Gastrocnemius medialis (tissue), 4 donors: Measurements from ENCODE around the gene CDC14B.
"Not testable (repeated sequence)": the region's sequence is repeated elsewhere in the genome, so short reads cannot be mapped to it uniquely, and the experiment has no call there.

Source experiments
- POLR2A ChIP-seq, 2 donors: fragments of 450-650 bp; IDR thresholded peaks; one replicate each; pipeline ENCODE4 v1.6.1; 2017; ENCODE audit warnings: antibody characterized with exemption in 2 of 2, mild to moderate bottlenecking in 2 of 2, moderate library complexity in 2 of 2
- TF ChIP-seq, protein P1 (sequence below), 5 experiments: fragments of 450-650 bp in 3 of 5; fragments of 200-600 bp in 2 of 5; sonication (generic) in 2 of 5; IDR thresholded peaks in 4 of 5; conservative IDR thresholded peaks in 1 of 5; 1 replicate in 4 of 5; 2 replicates in 1 of 5; pipeline ENCODE4 v1.5.1; 2016 to 2019; ENCODE audit warnings: antibody characterized with exemption in 5 of 5, mild to moderate bottlenecking in 3 of 5, moderate library complexity in 3 of 5

DNA sequence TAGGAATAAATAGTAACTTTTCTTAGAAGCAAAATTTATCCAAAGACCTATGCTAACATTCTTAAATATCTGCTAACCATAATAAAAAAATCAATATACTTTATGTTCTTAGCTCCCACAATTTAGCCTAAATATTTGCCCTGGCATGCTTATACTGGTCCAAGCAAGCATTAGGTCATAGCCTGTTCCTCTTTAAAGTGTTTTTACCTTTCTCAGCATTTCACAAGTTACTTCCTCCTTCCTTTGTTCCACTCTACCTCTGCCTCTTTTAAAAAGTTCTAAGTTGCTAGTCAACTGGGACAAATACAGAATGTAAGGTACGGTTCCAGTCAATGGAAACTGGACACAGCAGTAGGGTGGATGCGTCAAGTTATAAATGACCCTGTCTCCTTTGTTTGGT is 37.4 kb downstream of the CDC14B start:
- TF ChIP-seq, protein P1, sequence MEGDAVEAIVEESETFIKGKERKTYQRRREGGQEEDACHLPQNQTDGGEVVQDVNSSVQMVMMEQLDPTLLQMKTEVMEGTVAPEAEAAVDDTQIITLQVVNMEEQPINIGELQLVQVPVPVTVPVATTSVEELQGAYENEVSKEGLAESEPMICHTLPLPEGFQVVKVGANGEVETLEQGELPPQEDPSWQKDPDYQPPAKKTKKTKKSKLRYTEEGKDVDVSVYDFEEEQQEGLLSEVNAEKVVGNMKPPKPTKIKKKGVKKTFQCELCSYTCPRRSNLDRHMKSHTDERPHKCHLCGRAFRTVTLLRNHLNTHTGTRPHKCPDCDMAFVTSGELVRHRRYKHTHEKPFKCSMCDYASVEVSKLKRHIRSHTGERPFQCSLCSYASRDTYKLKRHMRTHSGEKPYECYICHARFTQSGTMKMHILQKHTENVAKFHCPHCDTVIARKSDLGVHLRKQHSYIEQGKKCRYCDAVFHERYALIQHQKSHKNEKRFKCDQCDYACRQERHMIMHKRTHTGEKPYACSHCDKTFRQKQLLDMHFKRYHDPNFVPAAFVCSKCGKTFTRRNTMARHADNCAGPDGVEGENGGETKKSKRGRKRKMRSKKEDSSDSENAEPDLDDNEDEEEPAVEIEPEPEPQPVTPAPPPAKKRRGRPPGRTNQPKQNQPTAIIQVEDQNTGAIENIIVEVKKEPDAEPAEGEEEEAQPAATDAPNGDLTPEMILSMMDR (IDR thresholded peaks at IDR 0.05 in 4 of 5, conservative IDR thresholded peaks at IDR 0.05 in 1 of 5) = not testable (repeated sequence)
- TF ChIP-seq POLR2A (IDR thresholded peaks at IDR 0.05) = not testable (repeated sequence)
